Panc1 (cell line): ENCODE data around the gene REPIN1.

Experiments
- CTCF ChIP-seq: fragments of 450-650 bp; IDR thresholded peaks from 2 replicates; pipeline ENCODE4 v1.5.1; 2017; ENCODE audit warnings: mild to moderate bottlenecking
- POLR2AphosphoS5 ChIP-seq: IDR thresholded peaks from 2 replicates; pipeline ENCODE4 v1.6.1; 2012; ENCODE audit warnings: mild to moderate bottlenecking, low read depth, low read length, moderate library complexity
- SIN3A ChIP-seq: IDR thresholded peaks from 2 replicates; pipeline ENCODE4 v1.6.1; 2012; ENCODE audit warnings: low read depth, mild to moderate bottlenecking, low read length, moderate library complexity, borderline replicate concordance; ENCODE audit not compliant: insufficient read depth

GRCh38 chr7:150388306-150388705 lies 19.7 kb downstream of the REPIN1 start:
- TF ChIP-seq CTCF (no peak), SIN3A (no peak), POLR2AphosphoS5 (no peak)
